Mononuclear cell (primary cell): Measurements from ENCODE around the gene GLRX. TPM values are rescaled to one million over a fixed set of nuclear protein-coding genes. Genes with fewer than 3 reads are reported as not detected.

Experiments
- H3K27me3 ChIP-seq: 2 replicates; pipeline ENCODE4 v1.6.0; 2011; ENCODE audit warnings: low read length, control low read depth; ENCODE audit not compliant: insufficient read depth
- H3K4me1 ChIP-seq: 2 replicates; pipeline ENCODE4 v1.5.1; 2011; ENCODE audit warnings: mild to moderate bottlenecking, low read length, control low read depth; ENCODE audit not compliant: insufficient read depth
- H3K4me3 ChIP-seq: 2 replicates; pipeline ENCODE4 v1.5.1; 2011; ENCODE audit warnings: mild to moderate bottlenecking, low read length, moderate library complexity
- H3K9me3 ChIP-seq: 2 replicates; pipeline ENCODE4 v1.5.1; 2011; ENCODE audit warnings: low read depth, mild to moderate bottlenecking, control low read depth, low read length
- total RNA-seq: library from RNA; depleted of rRNA; stranded (reverse); fragments of >200 nt; gene quantifications from one replicate; pipeline ENCODE4 v1.2.3, GENCODE V29; 2012

GLRX gene
- total RNA-seq, 1 donor: 28.8 TPM

DNA sequence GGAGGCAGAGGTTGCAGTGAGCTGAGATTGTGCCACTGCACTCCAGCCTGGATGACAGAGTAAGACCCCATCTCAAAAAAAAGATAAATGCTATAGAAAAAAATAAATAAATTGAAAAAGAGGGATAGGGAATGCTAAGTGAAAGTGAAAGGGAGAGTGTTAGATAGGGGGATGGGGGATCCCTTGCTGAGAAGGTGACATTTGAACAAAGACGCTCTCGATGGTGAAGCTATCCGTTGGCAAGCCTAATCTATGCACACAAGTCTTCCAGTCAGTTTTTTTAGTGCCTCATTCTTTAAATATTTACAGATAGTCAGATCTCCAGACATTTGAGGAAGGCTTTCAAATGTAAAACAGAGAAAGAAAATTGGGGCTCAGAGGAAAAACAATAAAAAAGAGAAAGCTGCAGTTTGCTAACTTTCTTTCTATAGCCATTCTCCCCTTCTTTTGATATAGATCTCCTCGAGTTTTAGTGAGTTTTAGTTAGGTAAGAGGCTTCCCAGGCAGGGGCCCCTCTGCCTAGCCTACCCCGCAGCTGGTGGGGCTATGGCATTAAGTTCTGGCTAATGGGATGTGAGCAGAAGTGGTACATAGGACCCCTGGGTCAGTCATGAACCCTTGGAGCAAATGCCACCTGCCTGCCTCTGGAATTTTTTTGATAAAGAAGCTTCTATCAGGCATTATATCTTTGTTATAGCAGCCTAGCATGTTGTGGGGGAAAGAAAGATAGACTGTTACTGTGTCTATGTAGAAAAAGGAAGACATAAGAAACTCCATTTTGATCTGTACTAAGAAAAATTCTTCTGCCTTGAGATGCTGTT, 12.0 kb downstream of the GLRX start:
- peaks cover 75% of the 10 kb centered on the region for H3K4me1 ChIP-seq
- no peaks in the 10 kb centered on the region for H3K9me3 ChIP-seq
- H3K4me3 ChIP-seq: no peak overlapping the region
- no peaks in the 10 kb centered on the region for H3K27me3 ChIP-seq

DNA sequence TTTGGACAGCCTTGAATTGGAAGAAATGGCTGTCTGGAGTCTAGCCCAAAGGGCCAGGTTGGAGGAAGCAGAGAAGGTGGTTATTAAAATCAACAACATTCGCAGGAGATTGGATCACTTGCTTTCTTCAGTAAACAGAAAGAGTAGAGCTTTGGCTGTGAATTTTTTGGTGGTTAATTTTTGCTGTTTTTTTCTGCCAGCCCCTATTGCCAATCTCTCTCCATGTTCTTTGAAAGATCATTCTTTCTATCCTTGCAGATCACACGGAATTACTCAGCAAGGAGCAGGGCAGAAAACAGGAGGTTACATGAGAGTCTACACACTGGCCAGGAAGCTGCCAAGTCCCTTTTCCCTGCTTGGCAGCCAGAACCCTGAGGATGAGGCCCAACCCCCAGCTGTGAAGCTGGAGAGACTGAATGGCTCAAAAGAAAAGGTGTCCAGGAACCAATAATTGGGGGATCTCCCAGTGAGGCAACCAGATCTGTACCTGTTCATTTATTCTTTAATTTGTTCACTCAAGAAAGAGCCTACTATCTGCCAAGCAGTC, 13.0 kb downstream of the GLRX start:
- H3K27me3 ChIP-seq: no peaks in the 10 kb centered on the region
- peaks cover 65% of the 10 kb centered on the region for H3K4me1 ChIP-seq
- no peaks in the 10 kb centered on the region for H3K9me3 ChIP-seq
- H3K4me3 ChIP-seq: no peak overlapping the region

DNA sequence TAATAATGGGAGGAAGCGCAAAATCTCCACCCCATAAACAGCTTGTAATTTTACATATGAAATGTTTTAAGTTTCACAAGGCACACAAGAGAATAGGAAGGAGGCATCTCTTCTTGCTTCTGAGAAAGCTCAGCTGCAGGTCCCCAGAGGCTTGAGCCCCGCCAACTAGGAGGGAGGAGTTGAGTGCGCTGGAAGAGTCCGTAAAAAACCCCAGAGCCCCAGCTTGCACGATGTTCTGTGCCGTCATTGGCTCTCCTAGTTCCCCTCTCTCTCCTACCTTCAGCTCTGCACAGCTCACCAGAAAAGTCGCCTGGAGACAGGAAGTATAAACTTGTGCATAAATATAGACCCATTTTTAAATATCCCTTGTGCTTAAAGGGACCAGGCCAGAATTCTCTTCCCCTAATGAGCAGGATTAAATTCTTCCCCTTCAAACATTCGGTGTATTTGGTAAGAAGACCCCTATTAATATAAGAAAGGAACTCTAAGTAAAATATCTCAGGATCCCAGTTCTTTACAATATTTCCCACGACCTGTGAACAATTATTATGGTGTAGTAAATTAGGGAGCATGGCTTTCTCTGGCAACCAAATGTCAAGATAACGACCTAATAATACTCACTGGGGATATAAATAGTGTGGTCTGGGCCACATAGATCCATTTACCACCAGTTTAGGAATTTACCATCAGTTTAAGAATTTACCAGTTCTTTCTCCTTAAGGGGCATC, 13.7 kb downstream of the GLRX start:
- Histone ChIP-seq H3K27me3 (no peaks in the 10 kb centered on the region), H3K4me1 (peaks cover 61% of the 10 kb centered on the region), H3K9me3 (no peaks in the 10 kb centered on the region), H3K4me3 (no peak overlapping the region)

DNA sequence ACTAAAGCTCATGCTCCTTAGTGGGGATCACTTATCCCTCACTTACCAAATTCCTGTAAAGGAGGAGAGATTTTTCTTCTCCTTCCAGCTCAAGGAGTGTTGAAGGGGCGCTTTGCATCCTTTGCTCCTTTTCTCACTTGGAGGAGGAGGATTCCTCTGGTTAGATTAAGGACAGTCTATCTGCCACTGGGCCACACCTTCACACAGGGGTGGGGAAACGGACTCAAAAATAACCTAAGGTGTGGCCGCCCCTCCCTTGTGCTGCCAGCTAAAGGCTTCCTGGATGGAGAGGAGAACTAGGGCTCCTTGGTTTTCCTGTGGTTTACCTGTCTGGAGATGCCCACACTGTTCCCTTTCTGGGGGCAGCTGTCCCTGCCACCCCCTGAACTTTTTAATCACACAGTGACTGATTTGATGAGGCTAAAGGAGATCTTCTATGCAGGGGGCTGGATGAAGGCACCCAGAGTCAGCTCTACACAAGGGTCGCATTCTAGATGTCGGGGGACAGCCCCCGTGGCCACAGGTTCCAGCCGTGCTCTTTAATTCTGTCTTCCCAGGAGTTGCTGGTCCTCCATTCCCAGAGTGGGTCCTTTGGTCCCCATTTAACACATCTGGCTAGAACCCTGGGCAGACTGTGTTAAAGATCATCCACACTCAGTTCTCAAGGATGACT, 14.4 kb downstream of the GLRX start:
- Histone ChIP-seq H3K4me1 (peaks cover 58% of the 10 kb centered on the region), H3K4me3 (no peak overlapping the region), H3K27me3 (no peaks in the 10 kb centered on the region)

DNA sequence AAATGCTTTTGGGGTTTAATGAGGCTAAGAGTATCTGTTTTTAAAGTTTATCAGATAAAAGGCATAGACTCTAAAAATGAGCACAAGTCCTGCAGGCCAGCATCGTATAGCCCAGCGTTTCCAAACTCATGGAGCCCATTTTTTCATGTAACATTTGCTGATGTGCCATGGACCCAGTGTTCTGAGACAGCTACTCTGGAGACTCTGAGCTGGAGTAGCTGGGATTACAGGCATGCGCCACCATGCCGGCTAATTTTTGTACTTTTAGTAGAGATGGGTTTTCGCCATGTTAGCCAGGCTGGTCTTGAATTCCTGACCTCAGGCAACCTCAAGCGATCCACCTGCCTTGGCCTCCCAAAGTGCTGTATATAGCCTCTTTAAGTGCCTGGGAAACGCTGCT, 15.8 kb downstream of the GLRX start:
- peaks cover 43% of the 10 kb centered on the region for H3K4me1 ChIP-seq

More for the DNA sequence above, 14.4 kb downstream of the GLRX start:
- no peaks in the 10 kb centered on the region for H3K9me3 ChIP-seq

DNA sequence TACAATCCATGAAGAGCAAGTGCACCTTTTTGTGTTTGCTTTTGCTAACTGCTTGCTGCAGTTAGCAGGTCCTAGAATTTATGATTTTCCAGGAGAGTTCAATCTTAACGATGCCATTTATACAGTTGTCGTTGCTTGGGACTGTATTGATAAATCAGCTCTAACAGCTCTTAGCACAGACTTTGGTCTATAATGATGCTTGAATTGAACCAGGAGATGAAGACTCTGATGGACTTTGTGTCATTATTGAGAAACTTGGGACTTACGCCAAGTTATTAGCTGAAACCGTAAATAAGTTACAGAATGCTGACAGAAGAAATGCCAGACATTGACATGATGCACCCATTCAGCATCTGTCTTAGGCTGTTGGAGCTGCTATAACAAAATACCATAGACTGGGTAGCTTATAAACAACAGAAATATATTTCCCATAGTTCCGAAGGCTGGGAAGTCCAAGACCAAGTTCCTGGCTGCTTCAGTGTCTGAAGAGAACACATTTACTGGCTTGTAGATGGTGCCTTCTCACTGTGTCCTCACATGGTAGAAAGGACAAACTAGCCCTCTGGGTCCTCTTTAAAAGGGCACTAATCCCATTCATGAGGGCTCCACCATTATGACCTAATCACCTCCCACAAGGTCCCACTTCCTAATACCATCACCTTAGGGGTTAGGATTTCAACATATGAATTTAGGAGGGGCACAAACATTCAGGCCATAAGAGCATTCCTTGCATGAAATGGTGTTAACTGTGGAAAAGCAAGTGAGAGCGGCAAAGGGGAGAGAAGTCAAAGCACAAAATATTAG, 17.6 kb downstream of the GLRX start:
- no peaks in the 10 kb centered on the region for H3K27me3 ChIP-seq
- H3K4me3 ChIP-seq: no peak overlapping the region
- H3K4me1 ChIP-seq: peaks cover 30% of the 10 kb centered on the region
- no peaks in the 10 kb centered on the region for H3K9me3 ChIP-seq

More for the DNA sequence above, 15.8 kb downstream of the GLRX start:
- no peak overlapping the region for H3K4me3 ChIP-seq
- no peaks in the 10 kb centered on the region for H3K9me3 ChIP-seq
- H3K27me3 ChIP-seq: no peaks in the 10 kb centered on the region

DNA sequence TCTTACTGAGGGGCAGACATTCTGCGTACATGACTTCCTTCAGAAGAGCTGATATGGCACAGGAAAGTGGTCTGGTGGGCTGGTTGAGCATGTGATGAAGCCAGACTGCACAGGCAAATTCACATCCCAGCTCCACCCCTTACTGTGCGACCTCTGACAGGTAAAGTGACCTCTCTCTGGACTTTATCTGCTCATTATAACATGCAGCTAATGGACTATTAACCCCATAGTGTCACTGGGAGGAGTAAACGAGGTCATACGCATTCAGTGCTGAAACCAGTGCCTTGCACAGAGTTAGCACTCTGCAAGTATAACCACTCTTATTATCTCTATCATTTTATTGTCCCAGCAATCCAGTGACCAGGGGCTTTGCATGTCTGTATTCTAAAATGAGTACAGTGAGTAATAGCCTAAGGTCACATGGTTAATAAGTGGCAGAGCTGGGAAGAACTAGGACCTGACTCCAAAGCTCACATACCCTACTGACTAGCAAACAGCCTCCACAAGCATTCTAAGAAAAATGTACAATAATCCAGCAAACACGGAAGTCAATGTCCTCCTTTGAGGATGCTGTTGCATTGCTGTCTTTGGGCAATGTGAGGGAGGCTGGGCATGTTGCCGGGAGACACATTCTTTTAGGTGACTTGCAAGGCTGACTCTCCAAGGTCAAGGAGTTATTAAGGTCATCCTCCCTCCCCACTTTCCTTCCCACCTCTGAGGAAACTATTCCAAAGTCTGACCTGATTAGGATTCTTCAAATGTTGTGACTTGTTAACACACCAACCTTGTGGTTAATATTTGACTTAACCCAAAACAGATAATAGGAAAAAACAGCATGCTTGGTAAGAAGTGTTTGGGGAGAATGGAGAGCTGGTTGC, 19.0 kb downstream of the GLRX start:
- H3K4me3 ChIP-seq: no peak overlapping the region
- H3K4me1 ChIP-seq: peaks cover 15% of the 10 kb centered on the region
- no peaks in the 10 kb centered on the region for H3K9me3 ChIP-seq
- no peaks in the 10 kb centered on the region for H3K27me3 ChIP-seq

DNA sequence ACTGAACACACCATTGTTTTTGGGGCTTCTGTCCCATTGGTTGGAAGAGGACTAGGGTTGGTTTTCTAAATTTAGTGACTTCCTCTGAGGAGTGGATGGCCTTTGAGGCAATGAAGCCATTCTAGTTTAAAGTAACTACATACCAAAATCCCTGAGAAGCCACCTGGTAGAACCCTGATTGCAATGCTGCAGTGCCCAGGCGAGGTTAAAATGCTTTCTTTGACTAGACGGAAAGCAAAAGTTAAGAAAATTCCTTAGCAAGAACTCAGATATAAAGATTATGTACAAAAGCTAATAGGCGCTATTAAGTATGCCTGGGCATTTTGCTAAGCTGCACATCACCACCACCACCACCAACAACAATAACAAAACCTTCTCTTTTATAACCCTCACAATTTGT, 20.6 kb downstream of the GLRX start:
- Histone ChIP-seq H3K4me1 (peaks cover 8% of the 10 kb centered on the region), H3K27me3 (no peaks in the 10 kb centered on the region), H3K4me3 (no peak overlapping the region), H3K9me3 (no peaks in the 10 kb centered on the region)

DNA sequence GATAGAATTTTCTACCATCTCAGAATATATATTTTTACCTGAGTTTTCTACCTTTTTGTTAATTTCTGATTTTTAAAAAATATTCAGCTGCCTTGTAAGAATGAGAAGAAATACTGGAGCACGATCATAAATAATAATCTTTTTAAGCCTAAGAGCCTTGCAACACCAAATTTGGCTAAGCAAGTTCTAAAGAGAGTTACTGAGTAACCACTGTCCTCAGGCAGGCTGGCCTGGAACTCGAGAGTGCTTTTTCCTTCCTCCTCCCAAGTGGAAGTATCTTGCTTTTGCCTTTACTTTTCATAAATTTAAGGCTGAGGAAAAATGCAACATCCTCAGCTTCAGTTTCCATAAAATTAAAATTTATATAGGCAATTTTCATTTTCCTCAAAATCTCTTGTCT, 21.0 kb downstream of the GLRX start:
- H3K9me3 ChIP-seq: no peaks in the 10 kb centered on the region
- no peak overlapping the region for H3K4me3 ChIP-seq
- peaks cover 8% of the 10 kb centered on the region for H3K4me1 ChIP-seq
- H3K27me3 ChIP-seq: no peaks in the 10 kb centered on the region

DNA sequence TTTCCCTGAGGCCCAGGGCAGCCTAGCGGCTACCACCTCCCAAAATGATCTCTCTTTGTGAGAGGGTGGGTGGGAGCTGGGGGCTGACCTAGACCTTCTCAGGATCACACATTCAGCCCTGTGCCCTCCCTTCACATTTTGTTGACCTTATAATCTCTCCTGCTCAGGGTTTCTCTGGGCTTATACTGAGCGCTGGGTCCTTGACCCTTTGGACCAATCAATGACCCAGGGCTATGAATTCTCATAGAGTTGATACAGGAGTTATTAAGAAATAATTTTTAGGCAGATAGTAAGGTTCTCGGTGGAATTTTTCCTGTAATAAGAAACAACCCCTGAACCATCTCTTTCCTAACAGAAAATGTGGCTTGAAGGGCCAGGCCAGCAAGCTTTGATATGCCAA, 22.0 kb downstream of the GLRX start:
- Histone ChIP-seq H3K4me1 (peaks cover 6% of the 10 kb centered on the region), H3K9me3 (no peaks in the 10 kb centered on the region), H3K4me3 (no peak overlapping the region), H3K27me3 (no peaks in the 10 kb centered on the region)

DNA sequence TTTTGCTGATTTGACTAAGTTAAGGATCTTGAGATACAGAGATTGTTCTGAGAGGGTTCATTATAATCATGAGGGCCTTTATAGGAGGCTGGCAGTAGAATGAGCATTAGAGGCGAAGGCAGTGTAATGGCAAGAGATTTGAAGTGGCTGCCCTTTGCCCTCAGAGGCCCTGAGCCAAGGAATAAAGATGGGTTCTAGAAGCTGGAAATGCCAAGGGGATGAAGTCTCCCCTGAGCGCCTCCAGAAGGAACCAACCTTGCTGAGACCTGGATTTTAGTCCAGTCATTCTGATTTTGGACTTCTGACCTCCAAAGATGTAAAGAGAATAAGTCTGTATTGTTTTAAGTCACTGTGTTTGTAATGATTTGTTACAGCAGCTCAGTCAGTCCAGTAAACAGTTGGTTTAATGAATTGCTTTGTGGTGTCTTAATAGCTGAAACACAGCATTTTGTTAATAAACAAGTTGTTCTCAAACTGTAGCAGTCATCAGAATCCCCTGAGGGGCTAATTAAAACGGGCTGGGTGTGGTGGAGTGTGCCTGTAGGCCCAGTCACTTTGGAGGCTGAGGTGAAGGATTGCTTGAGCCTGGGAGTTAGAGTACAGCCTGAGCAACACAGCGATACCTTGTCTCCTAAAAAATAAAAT, 23.2 kb downstream of the GLRX start:
- no peaks in the 10 kb centered on the region for H3K9me3 ChIP-seq
- H3K4me1 ChIP-seq: peaks cover 6% of the 10 kb centered on the region
- no peak overlapping the region for H3K4me3 ChIP-seq
- no peaks in the 10 kb centered on the region for H3K27me3 ChIP-seq

DNA sequence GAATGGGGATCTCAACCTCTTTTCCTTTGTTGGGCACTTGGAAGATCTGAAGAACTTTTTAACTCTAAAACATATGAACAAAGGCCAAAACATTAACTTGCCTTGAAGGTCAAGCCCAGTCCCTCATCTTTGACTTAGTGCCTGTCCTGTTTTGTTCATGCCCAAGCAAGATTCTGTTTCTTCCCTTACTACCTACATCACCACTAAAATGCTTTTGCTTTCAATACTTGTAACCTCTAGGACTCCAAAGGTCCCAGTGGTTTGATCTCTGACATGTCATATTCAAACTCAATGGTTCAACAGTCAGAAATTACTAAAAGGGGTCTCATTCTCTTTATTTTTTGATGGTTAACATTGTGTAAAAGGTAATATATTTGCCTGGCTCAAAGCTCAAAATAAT, 24.0 kb downstream of the GLRX start:
- Histone ChIP-seq H3K27me3 (no peaks in the 10 kb centered on the region), H3K9me3 (no peaks in the 10 kb centered on the region), H3K4me1 (peaks cover 6% of the 10 kb centered on the region), H3K4me3 (no peak overlapping the region)

DNA sequence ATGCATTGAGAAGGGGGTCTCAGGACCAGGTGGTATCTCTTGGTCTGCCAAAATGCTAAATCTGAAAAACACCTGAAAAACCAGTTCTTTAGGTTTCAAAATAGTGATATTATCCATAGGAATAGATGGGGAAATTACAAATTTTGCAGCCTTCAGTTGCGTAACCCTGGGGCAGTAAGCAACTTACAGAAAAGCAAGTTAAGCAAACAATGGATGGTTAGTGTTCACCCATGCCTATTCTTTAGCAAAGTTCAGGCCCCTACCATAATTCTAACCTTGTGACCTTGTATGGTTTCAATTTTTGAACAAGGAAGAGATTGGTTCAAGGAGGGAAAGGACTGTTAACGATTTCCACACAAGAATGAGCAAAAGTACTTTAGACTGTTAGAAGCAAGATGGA, 24.5 kb downstream of the GLRX start:
- Histone ChIP-seq H3K4me3 (no peak overlapping the region), H3K9me3 (no peaks in the 10 kb centered on the region), H3K4me1 (peaks cover 6% of the 10 kb centered on the region), H3K27me3 (no peaks in the 10 kb centered on the region)
